HEK293 (cell line): Measurements from ENCODE around the gene RUVBL1.
A peak's percentile ranks its signal among the peaks of the same experiment; 100 is the strongest.

Experiments
- BCL6B ChIP-seq: fragments of 450-650 bp; formaldehyde crosslinking; IDR thresholded peaks from 2 replicates; pipeline ENCODE4 v1.5.1; 2017; ENCODE audit warnings: missing biosample characterization, missing genetic modification characterization
- IKZF3 ChIP-seq: fragments of 450-650 bp; IDR thresholded peaks from 2 replicates; pipeline ENCODE4 v1.5.0; 2018; ENCODE audit warnings: missing biosample characterization, mild to moderate bottlenecking, missing genetic modification characterization, moderate library complexity
- PRDM6 ChIP-seq: fragments of 450-650 bp; formaldehyde crosslinking; IDR thresholded peaks from 2 replicates; pipeline ENCODE4 v1.5.1; 2017; ENCODE audit warnings: missing biosample characterization, missing genetic modification characterization
- SETDB1 ChIP-seq: IDR thresholded peaks from one replicate; pipeline ENCODE4 v1.6.1; 2017; ENCODE audit warnings: mild to moderate bottlenecking, low read length, moderate library complexity, mixed read lengths; ENCODE audit not compliant: insufficient read length
- TRIM28 ChIP-seq: IDR thresholded peaks from 2 replicates; pipeline ENCODE4 v1.6.1; 2011; ENCODE audit warnings: low read length, control low read depth, borderline replicate concordance
- ZEB2 ChIP-seq: fragments of 450-650 bp; formaldehyde crosslinking; IDR thresholded peaks from 2 replicates; pipeline ENCODE4 v1.5.1; 2016; ENCODE audit warnings: missing biosample characterization, missing genetic modification characterization
- ZFP69B ChIP-seq: fragments of 450-650 bp; formaldehyde crosslinking; IDR thresholded peaks from 2 replicates; pipeline ENCODE4 v1.5.1; 2016; ENCODE audit warnings: missing biosample characterization, missing genetic modification characterization
- ZNF155 ChIP-seq: fragments of 450-650 bp; formaldehyde crosslinking; IDR thresholded peaks from 2 replicates; pipeline ENCODE4 v1.5.1; 2016; ENCODE audit warnings: missing biosample characterization, missing genetic modification characterization
- ZNF169 ChIP-seq: fragments of 450-650 bp; formaldehyde crosslinking; IDR thresholded peaks from 2 replicates; pipeline ENCODE4 v1.5.1; 2016; ENCODE audit warnings: missing biosample characterization, missing genetic modification characterization
- ZNF18 ChIP-seq: fragments of 450-650 bp; formaldehyde crosslinking; IDR thresholded peaks from 2 replicates; pipeline ENCODE4 v1.5.1; 2016; ENCODE audit warnings: missing biosample characterization, missing genetic modification characterization
- ZNF221 ChIP-seq: fragments of 450-650 bp; formaldehyde crosslinking; IDR thresholded peaks from 2 replicates; pipeline ENCODE4 v1.5.1; 2017; ENCODE audit warnings: missing biosample characterization, missing genetic modification characterization, borderline replicate concordance
- ZNF23 ChIP-seq: fragments of 450-650 bp; formaldehyde crosslinking; IDR thresholded peaks from 2 replicates; pipeline ENCODE4 v1.5.1; 2016; ENCODE audit warnings: missing biosample characterization, missing genetic modification characterization, borderline replicate concordance
- ZNF266 ChIP-seq: fragments of 450-650 bp; formaldehyde crosslinking; IDR thresholded peaks from 2 replicates; pipeline ENCODE4 v1.5.1; 2016; ENCODE audit warnings: missing biosample characterization, missing genetic modification characterization, low read depth
- ZNF530 ChIP-seq: fragments of 450-650 bp; formaldehyde crosslinking; IDR thresholded peaks from 2 replicates; pipeline ENCODE4 v1.5.1; 2016; ENCODE audit warnings: low read depth, missing biosample characterization, missing genetic modification characterization
- ZNF571 ChIP-seq: fragments of 450-650 bp; formaldehyde crosslinking; IDR thresholded peaks from 2 replicates; pipeline ENCODE4 v1.5.0; 2017; ENCODE audit warnings: missing biosample characterization, missing genetic modification characterization
- ZNF580 ChIP-seq: fragments of 450-650 bp; formaldehyde crosslinking; IDR thresholded peaks from 2 replicates; pipeline ENCODE4 v1.5.1; 2016; ENCODE audit warnings: missing biosample characterization, missing genetic modification characterization
- ZNF623 ChIP-seq: fragments of 450-650 bp; formaldehyde crosslinking; IDR thresholded peaks from 2 replicates; pipeline ENCODE4 v1.5.1; 2016; ENCODE audit warnings: missing biosample characterization, missing genetic modification characterization
- ZNF624 ChIP-seq: fragments of 450-650 bp; formaldehyde crosslinking; IDR thresholded peaks from 2 replicates; pipeline ENCODE4 v1.5.1; 2017; ENCODE audit warnings: missing biosample characterization, missing genetic modification characterization
- ZNF629 ChIP-seq: fragments of 450-650 bp; formaldehyde crosslinking; IDR thresholded peaks from 2 replicates; pipeline ENCODE4 v1.5.1; 2017; ENCODE audit warnings: missing biosample characterization, missing genetic modification characterization
- ZNF658 ChIP-seq: fragments of 450-650 bp; formaldehyde crosslinking; IDR thresholded peaks from 2 replicates; pipeline ENCODE4; 2016; ENCODE audit warnings: missing biosample characterization, missing genetic modification characterization
- ZNF792 ChIP-seq: fragments of 450-650 bp; formaldehyde crosslinking; IDR thresholded peaks from 2 replicates; pipeline ENCODE4 v1.5.1; 2016; ENCODE audit warnings: missing biosample characterization, missing genetic modification characterization
- ZNF830 ChIP-seq: fragments of 450-650 bp; IDR thresholded peaks from 2 replicates; pipeline ENCODE4 v1.5.0; 2018; ENCODE audit warnings: missing biosample characterization, missing genetic modification characterization, low read depth, mild to moderate bottlenecking, moderate library complexity
- TF ChIP-seq, protein P1 (sequence below): fragments of 450-650 bp; formaldehyde crosslinking; IDR thresholded peaks from 2 replicates; pipeline ENCODE4 v1.5.1; 2016; ENCODE audit warnings: missing biosample characterization, missing genetic modification characterization, low read depth
- TF ChIP-seq, protein P2 (sequence below): fragments of 450-650 bp; formaldehyde crosslinking; IDR thresholded peaks from 2 replicates; pipeline ENCODE4 v1.5.1; 2016; ENCODE audit warnings: missing biosample characterization, missing genetic modification characterization
- TF ChIP-seq, protein P3 (sequence below): fragments of 450-650 bp; formaldehyde crosslinking; IDR thresholded peaks from 2 replicates; pipeline ENCODE4 v1.5.1; 2016; ENCODE audit warnings: missing biosample characterization, missing genetic modification characterization
- TF ChIP-seq, protein P4 (sequence below): fragments of 450-650 bp; formaldehyde crosslinking; IDR thresholded peaks from 2 replicates; pipeline ENCODE4 v1.5.1; 2017; ENCODE audit warnings: missing biosample characterization, mild to moderate bottlenecking, missing genetic modification characterization, moderate library complexity

Gene RUVBL1

DNA sequence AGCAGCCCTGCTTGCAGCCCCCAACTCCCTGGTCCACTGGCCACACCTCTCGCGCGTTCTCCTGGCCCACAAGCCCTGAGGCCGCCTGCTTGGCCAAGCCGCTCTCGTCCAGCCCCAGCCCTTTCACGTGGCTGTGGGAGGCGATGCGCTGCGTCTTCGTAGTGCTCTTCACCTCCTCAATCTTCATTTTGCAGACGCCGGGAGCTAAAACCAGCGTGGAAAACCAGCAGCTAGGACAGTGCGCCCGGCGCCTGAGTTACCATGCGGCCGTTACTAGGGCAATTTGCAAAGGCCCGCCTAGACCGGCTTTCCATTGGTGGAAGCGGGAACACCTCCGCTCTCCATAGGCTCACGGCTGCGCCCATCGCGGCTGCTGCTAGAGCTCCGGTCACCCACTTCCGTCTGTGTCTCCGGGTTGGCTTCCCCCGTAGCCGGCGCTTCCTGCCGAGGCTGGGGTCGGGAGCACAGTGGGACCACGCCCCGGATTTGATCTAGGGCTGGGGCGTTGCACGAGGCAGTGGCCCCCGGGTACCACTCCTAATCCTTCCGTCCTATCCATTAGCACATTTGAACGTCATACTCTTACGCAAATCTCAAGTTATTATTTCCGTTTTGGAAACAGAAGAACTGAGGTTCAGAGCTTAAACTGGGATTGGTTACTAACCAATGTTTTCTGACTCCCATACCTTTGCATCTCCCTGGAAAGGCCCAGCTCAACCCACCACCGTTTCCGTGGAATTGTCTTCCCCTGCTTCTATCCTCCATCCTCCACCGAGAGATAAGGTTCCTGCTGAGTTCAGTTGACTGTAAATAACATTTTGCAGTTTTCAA is at the start of gene RUVBL1 (continued):
- TF ChIP-seq, protein P1, sequence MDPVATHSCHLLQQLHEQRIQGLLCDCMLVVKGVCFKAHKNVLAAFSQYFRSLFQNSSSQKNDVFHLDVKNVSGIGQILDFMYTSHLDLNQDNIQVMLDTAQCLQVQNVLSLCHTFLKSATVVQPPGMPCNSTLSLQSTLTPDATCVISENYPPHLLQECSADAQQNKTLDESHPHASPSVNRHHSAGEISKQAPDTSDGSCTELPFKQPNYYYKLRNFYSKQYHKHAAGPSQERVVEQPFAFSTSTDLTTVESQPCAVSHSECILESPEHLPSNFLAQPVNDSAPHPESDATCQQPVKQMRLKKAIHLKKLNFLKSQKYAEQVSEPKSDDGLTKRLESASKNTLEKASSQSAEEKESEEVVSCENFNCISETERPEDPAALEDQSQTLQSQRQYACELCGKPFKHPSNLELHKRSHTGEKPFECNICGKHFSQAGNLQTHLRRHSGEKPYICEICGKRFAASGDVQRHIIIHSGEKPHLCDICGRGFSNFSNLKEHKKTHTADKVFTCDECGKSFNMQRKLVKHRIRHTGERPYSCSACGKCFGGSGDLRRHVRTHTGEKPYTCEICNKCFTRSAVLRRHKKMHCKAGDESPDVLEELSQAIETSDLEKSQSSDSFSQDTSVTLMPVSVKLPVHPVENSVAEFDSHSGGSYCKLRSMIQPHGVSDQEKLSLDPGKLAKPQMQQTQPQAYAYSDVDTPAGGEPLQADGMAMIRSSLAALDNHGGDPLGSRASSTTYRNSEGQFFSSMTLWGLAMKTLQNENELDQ (tag by site-specific recombination), result no peak
- no peak for TF ChIP-seq PRDM6 (tag by site-specific recombination)
- TF ChIP-seq, protein P2, sequence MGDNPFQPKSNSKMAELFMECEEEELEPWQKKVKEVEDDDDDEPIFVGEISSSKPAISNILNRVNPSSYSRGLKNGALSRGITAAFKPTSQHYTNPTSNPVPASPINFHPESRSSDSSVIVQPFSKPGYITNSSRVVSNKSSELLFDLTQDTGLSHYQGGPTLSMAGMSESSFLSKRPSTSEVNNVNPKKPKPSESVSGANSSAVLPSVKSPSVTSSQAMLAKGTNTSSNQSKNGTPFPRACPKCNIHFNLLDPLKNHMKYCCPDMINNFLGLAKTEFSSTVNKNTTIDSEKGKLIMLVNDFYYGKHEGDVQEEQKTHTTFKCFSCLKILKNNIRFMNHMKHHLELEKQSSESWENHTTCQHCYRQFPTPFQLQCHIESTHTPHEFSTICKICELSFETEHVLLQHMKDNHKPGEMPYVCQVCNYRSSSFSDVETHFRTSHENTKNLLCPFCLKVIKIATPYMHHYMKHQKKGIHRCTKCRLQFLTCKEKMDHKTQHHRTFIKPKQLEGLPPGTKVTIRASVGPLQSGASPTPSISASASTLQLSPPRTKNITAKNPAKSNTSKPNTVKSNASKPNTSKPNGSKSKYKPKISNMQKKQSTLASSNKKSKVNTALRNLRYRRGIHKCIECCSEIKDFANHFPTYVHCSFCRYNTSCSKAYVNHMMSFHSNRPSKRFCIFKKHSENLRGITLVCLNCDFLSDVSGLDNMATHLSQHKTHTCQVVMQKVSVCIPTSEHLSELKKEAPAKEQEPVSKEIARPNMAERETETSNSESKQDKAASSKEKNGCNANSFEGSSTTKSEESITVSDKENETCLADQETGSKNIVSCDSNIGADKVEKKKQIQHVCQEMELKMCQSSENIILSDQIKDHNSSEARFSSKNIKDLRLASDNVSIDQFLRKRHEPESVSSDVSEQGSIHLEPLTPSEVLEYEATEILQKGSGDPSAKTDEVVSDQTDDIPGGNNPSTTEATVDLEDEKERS (tag by site-specific recombination), result no peak
- no peak for TF ChIP-seq ZNF266 (tag by site-specific recombination)
- TF ChIP-seq BCL6B (tag by site-specific recombination), result no peak
- TF ChIP-seq ZNF580 (tag by site-specific recombination), result peak; percentile 89
- TF ChIP-seq ZNF830, result no peak
- TF ChIP-seq ZNF571, result no peak
- TF ChIP-seq ZNF629 (tag by site-specific recombination), result peak; percentile 99
- TF ChIP-seq ZNF624 (tag by site-specific recombination), result no peak
- no peak for TF ChIP-seq ZNF23 (tag by site-specific recombination)
- TF ChIP-seq ZFP69B, result peak; percentile 67; the same call in 1 of the 2 replicates
- no peak for TF ChIP-seq ZNF530 (tag by site-specific recombination)
- TF ChIP-seq ZNF623 (tag by site-specific recombination), result no peak
- no peak for TF ChIP-seq ZNF658 (tag by site-specific recombination)
- TF ChIP-seq ZEB2, result peak; percentile 54; the same call in 1 of the 2 replicates
- TF ChIP-seq TRIM28, result peak; percentile 76
- peak; percentile 15 for TF ChIP-seq SETDB1
- TF ChIP-seq ZNF221 (tag by site-specific recombination), result no peak
- TF ChIP-seq, protein P3, sequence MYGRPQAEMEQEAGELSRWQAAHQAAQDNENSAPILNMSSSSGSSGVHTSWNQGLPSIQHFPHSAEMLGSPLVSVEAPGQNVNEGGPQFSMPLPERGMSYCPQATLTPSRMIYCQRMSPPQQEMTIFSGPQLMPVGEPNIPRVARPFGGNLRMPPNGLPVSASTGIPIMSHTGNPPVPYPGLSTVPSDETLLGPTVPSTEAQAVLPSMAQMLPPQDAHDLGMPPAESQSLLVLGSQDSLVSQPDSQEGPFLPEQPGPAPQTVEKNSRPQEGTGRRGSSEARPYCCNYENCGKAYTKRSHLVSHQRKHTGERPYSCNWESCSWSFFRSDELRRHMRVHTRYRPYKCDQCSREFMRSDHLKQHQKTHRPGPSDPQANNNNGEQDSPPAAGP (tag by site-specific recombination), result no peak
- TF ChIP-seq, protein P4, sequence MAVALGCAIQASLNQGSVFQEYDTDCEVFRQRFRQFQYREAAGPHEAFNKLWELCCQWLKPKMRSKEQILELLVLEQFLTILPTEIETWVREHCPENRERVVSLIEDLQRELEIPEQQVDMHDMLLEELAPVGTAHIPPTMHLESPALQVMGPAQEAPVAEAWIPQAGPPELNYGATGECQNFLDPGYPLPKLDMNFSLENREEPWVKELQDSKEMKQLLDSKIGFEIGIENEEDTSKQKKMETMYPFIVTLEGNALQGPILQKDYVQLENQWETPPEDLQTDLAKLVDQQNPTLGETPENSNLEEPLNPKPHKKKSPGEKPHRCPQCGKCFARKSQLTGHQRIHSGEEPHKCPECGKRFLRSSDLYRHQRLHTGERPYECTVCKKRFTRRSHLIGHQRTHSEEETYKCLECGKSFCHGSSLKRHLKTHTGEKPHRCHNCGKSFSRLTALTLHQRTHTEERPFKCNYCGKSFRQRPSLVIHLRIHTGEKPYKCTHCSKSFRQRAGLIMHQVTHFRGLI (tag by site-specific recombination), result no peak
- TF ChIP-seq IKZF3, result 0 out of 2 replicates have a peak, but pooled peaks have one; percentile 27
- TF ChIP-seq ZNF155 (tag by site-specific recombination), result no peak
- TF ChIP-seq ZNF792 (tag by site-specific recombination), result no peak
- TF ChIP-seq ZNF169, result no peak
- TF ChIP-seq ZNF18 (tag by site-specific recombination), result no peak
